DND-41 (cell line): ENCODE data around the gene DYNLT2.

Experiments used
- CTCF ChIP-seq: IDR thresholded peaks from 2 replicates; pipeline ENCODE4 v1.5.1; 2012; ENCODE audit warnings: borderline replicate concordance, low read length, moderate library complexity, mild to moderate bottlenecking; ENCODE audit not compliant: poor library complexity, severe bottlenecking; ENCODE audit errors: extremely low read depth
- EZH2 ChIP-seq: IDR thresholded peaks from 3 replicates; pipeline ENCODE4 v1.6.1; 2012; ENCODE audit warnings: borderline replicate concordance, low read depth, mild to moderate bottlenecking, moderate library complexity, low read length, inconsistent platforms; ENCODE audit not compliant: severe bottlenecking

DNA sequence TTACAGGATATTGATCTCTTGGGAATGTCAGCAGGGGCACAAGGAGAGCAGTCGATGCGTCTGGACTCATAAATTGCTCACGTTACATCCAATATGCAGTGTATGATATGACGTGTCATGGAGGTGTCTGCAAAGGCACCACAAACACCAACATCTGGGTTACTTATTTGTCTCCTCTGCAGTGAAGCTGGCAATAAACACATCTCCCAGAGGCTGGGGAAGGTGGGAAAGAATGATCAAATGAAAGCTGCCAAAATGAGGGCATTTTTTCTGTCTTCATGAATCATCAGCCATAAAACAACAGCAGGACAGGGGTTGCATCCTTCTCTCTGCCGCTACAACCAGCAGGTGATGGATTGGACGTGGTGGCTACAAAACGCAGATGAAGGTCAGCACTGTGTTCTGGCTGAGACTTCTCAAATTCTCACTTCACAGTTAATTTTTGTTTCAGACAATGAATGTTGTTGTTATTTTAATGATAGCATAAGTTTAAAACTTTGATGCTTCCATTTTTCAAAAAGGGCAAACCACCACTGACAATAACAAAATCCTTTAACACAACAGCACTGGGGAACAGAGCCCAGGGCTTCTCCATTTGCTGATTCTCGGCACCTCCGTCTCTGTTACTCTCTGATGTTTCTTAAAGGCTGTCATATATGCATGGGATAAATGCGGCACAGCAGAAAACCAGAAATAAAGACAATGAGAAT, 47.5 kb upstream of the DYNLT2 start:
- TF ChIP-seq CTCF (no peak), EZH2 (no peak)
